ENCODE measurements around the gene SMIM10.
"Not testable (repeated sequence)": the region's sequence is repeated elsewhere in the genome, so short reads cannot be mapped to it uniquely, and the experiment has no call there.

The SMIM10 gene

DNA sequence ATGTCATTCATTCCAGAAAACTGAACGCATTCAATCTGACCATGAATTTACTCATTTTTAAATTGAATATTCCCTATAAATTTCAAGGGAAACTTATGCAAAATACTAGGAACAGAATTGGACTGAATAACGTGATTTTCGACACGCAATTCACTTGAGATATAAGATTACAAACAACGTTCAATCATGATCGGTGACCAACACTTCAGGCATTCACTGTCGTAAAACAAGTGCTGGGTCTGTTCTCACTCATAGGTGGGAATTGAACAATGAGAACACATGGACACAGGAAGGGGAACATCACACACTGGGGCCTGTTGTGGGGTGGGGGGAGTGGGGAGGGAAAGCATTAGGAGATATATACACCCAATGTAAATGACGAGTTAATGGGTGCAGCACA lies 29.1 kb downstream of the SMIM10 start:
- not testable (repeated sequence) for H4K8ac ChIP-seq (ENCODE audit: low read length); H2AK5ac ChIP-seq (ENCODE audit: low read length, severe bottlenecking); H3K23ac ChIP-seq (ENCODE audit: low read length in 2 of 2); H2AFZ ChIP-seq (ENCODE audit: low read depth, low read length); H2BK120ac ChIP-seq (ENCODE audit: low read depth, low read length); H3K14ac ChIP-seq (ENCODE audit: low read length in 2 of 2); H3K4me2 ChIP-seq (ENCODE audit: low read length, poor library complexity, severe bottlenecking); H3K27me3 ChIP-seq (ENCODE audit: control insufficient read depth in 1 of 2, insufficient read depth in 1 of 2, low read length in 2 of 2); H3K18ac ChIP-seq (ENCODE audit: low read depth in 1 of 2, low read length in 2 of 2); H2BK5ac ChIP-seq (ENCODE audit: low read depth, low read length, poor library complexity, severe bottlenecking); H3K27ac ChIP-seq (ENCODE audit: low read length, poor library complexity, severe bottlenecking); H4K91ac ChIP-seq (ENCODE audit: low read length); H3K9ac ChIP-seq (ENCODE audit: low read length); H2BK12ac ChIP-seq (ENCODE audit: low read length in 2 of 2); H3K79me1 ChIP-seq (replicated peaks; ENCODE audit: low read length, poor library complexity, severe bottlenecking); H3K9me3 ChIP-seq (ENCODE audit: control insufficient read depth, low read length); DNase-seq; H3K4me3 ChIP-seq (ENCODE audit: insufficient read depth in 1 of 2, low read depth in 1 of 2, low read length in 2 of 2); H3K4me1 ChIP-seq (ENCODE audit: control insufficient read depth, insufficient read depth, low read depth, low read length); H3K4ac ChIP-seq (ENCODE audit: low read depth in 1 of 2, low read length in 2 of 2); H3K36me3 ChIP-seq (ENCODE audit: control insufficient read depth in 1 of 2, insufficient read depth in 2 of 2, low read depth in 1 of 2, low read length in 2 of 2); H2BK15ac ChIP-seq (ENCODE audit: low read depth, poor library complexity, severe bottlenecking)
- 90% methylated on average over 7 of the region's 8 CpGs for WGBS

DNA sequence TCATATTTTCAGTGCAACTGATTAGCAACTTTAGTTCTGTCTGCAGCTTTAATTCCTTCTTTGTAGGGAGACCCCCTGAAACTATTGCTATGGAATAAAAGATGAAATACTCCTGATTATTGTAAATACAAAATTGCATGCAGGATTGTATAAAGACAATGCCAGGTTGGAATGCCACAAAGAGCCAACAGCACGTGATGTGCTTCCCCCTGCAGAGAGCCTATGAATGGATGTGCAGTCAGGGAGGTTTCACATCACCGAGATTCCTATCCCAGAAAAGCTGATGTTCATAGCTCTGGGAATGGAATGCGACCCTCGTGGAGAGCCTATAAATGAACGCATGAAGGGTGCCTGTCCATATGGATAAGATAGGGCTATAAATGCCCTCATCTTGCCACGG lies 33.0 kb downstream of the SMIM10 start:
- H4K8ac ChIP-seq (ENCODE audit: low read length); H3K23ac ChIP-seq (ENCODE audit: low read length in 2 of 2); H3K27ac ChIP-seq (ENCODE audit: low read length, poor library complexity, severe bottlenecking); H3K14ac ChIP-seq (ENCODE audit: low read length in 2 of 2); H3K27me3 ChIP-seq (ENCODE audit: control insufficient read depth in 1 of 2, insufficient read depth in 1 of 2, low read length in 2 of 2); H3K4ac ChIP-seq (ENCODE audit: low read depth in 1 of 2, low read length in 2 of 2); H3K18ac ChIP-seq (ENCODE audit: low read depth in 1 of 2, low read length in 2 of 2); H4K91ac ChIP-seq (ENCODE audit: low read length); H3K4me2 ChIP-seq (ENCODE audit: low read length, poor library complexity, severe bottlenecking); DNase-seq; H2BK5ac ChIP-seq (ENCODE audit: low read depth, low read length, poor library complexity, severe bottlenecking); H2BK12ac ChIP-seq (ENCODE audit: low read length in 2 of 2); H3K79me1 ChIP-seq (replicated peaks; ENCODE audit: low read length, poor library complexity, severe bottlenecking); H2AK5ac ChIP-seq (ENCODE audit: low read length, severe bottlenecking); H2AFZ ChIP-seq (ENCODE audit: low read depth, low read length); H3K36me3 ChIP-seq (ENCODE audit: control insufficient read depth in 1 of 2, insufficient read depth in 2 of 2, low read depth in 1 of 2, low read length in 2 of 2); H3K4me3 ChIP-seq (ENCODE audit: insufficient read depth in 1 of 2, low read depth in 1 of 2, low read length in 2 of 2); H2BK120ac ChIP-seq (ENCODE audit: low read depth, low read length); H3K9me3 ChIP-seq (ENCODE audit: control insufficient read depth, low read length); H3K9ac ChIP-seq (ENCODE audit: low read length); H3K4me1 ChIP-seq (ENCODE audit: control insufficient read depth, insufficient read depth, low read depth, low read length); H2BK15ac ChIP-seq (ENCODE audit: low read depth, poor library complexity, severe bottlenecking): not testable (repeated sequence)
- 76% methylated on average over 5 of the region's 6 CpGs for WGBS

DNA sequence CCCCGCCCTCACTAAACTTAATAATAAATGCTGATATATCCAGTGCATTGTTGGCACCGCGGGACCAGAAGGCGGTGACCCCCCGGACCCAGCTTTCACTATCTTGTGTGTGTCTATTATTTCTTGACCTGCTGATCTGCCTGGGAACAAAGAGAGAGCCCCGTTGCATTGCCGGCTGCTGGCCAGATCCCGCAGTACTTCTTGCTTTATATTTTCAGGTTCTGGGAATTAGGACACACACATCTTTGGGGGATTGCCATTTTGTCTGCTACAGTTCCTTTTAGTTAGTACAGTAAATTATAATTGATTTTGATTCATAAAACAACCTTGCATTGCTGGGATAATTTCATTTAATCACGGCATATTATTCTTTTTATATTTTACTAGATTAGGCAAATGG lies 33.7 kb downstream of the SMIM10 start:
- H3K79me1 ChIP-seq (replicated peaks; ENCODE audit: low read length, poor library complexity, severe bottlenecking) = no peaks in the 10 kb centered on the region
- H3K23ac ChIP-seq (ENCODE audit: low read length in 2 of 2) = no peak overlapping the region
- H3K36me3 ChIP-seq (ENCODE audit: control insufficient read depth in 1 of 2, insufficient read depth in 2 of 2, low read depth in 1 of 2, low read length in 2 of 2) = no peaks in the 10 kb centered on the region
- no peak overlapping the region for H2BK15ac ChIP-seq (ENCODE audit: low read depth, poor library complexity, severe bottlenecking)
- H3K14ac ChIP-seq (ENCODE audit: low read length in 2 of 2) = no peak overlapping the region
- H2AK5ac ChIP-seq (ENCODE audit: low read length, severe bottlenecking) = no peak overlapping the region
- H3K4me2 ChIP-seq (ENCODE audit: low read length, poor library complexity, severe bottlenecking) = no peak overlapping the region
- no peak overlapping the region for H2BK120ac ChIP-seq (ENCODE audit: low read depth, low read length)
- H2AFZ ChIP-seq (ENCODE audit: low read depth, low read length) = no peak overlapping the region
- H3K27ac ChIP-seq (ENCODE audit: low read length, poor library complexity, severe bottlenecking) = no peak overlapping the region
- no peak overlapping the region for H3K4ac ChIP-seq (ENCODE audit: low read depth in 1 of 2, low read length in 2 of 2)
- no peak overlapping the region for H3K18ac ChIP-seq (ENCODE audit: low read depth in 1 of 2, low read length in 2 of 2)
- H3K9me3 ChIP-seq (ENCODE audit: control insufficient read depth, low read length) = no peaks in the 10 kb centered on the region
- peaks cover 3% of the 10 kb centered on the region for H3K4me1 ChIP-seq (ENCODE audit: control insufficient read depth, insufficient read depth, low read depth, low read length)
- 88% methylated on average over 4 of the region's 9 CpGs for WGBS
- no peak overlapping the region for H2BK5ac ChIP-seq (ENCODE audit: low read depth, low read length, poor library complexity, severe bottlenecking)
- H3K9ac ChIP-seq (ENCODE audit: low read length) = no peak overlapping the region
- no peak overlapping the region for H4K91ac ChIP-seq (ENCODE audit: low read length)
- no peak for DNase-seq
- H4K8ac ChIP-seq (ENCODE audit: low read length) = no peak overlapping the region
- H2BK12ac ChIP-seq (ENCODE audit: low read length in 2 of 2) = no peak overlapping the region
- H3K4me3 ChIP-seq (ENCODE audit: insufficient read depth in 1 of 2, low read depth in 1 of 2, low read length in 2 of 2) = no peak overlapping the region
- H3K27me3 ChIP-seq (ENCODE audit: control insufficient read depth in 1 of 2, insufficient read depth in 1 of 2, low read length in 2 of 2) = no peaks in the 10 kb centered on the region

DNA sequence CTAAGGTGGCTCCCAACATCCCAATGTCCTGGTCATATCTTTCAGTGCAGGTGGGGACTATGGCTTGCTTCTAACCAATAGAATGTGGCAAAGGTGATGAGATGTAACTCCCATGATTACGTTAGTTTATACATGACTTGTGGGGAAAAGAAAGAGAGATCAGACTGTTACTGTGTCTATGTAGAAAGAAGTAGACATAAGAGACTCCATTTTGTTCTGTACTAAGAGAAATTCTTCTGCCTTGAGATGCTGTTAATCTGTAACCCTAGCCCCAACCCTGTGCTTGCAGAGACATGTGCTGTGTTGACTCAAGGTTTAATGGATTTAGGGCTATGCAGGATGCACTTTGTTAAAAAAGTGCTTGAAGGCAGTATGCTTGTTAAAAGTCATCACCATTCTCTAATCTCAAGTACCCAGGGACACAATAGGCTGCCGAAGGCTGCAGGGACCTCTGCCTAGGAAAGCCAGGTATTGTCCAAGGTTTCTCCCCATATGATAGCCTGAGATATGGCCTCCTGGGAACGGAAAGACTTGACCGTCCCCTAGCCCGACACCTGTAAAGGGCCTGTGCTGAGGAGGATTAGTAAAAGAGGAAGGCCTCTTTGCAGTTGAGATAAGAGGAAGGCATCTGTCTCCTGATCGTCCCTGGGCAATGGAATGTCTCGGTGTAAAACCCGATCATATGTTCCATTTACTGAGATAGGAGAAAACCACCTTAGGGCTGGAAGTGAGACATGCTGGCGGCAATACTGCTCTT lies 39.6 kb downstream of the SMIM10 start:
- not testable (repeated sequence) for H2AFZ ChIP-seq (ENCODE audit: low read depth, low read length); H3K23ac ChIP-seq (ENCODE audit: low read length in 2 of 2); H4K8ac ChIP-seq (ENCODE audit: low read length); H3K14ac ChIP-seq (ENCODE audit: low read length in 2 of 2); DNase-seq; H3K4me3 ChIP-seq (ENCODE audit: insufficient read depth in 1 of 2, low read depth in 1 of 2, low read length in 2 of 2); H2AK5ac ChIP-seq (ENCODE audit: low read length, severe bottlenecking); H3K4me2 ChIP-seq (ENCODE audit: low read length, poor library complexity, severe bottlenecking); H3K27me3 ChIP-seq (ENCODE audit: control insufficient read depth in 1 of 2, insufficient read depth in 1 of 2, low read length in 2 of 2); H3K18ac ChIP-seq (ENCODE audit: low read depth in 1 of 2, low read length in 2 of 2); H3K27ac ChIP-seq (ENCODE audit: low read length, poor library complexity, severe bottlenecking); H2BK12ac ChIP-seq (ENCODE audit: low read length in 2 of 2); H3K4ac ChIP-seq (ENCODE audit: low read depth in 1 of 2, low read length in 2 of 2); H2BK15ac ChIP-seq (ENCODE audit: low read depth, poor library complexity, severe bottlenecking); H2BK5ac ChIP-seq (ENCODE audit: low read depth, low read length, poor library complexity, severe bottlenecking); H2BK120ac ChIP-seq (ENCODE audit: low read depth, low read length); H3K9ac ChIP-seq (ENCODE audit: low read length); H3K4me1 ChIP-seq (ENCODE audit: control insufficient read depth, insufficient read depth, low read depth, low read length); H4K91ac ChIP-seq (ENCODE audit: low read length); H3K9me3 ChIP-seq (ENCODE audit: control insufficient read depth, low read length); H3K79me1 ChIP-seq (replicated peaks; ENCODE audit: low read length, poor library complexity, severe bottlenecking)
- WGBS = 83% methylated on average over 8 of the region's 9 CpGs
- peaks cover 0 to 23% of the 10 kb centered on the region in 2 experiments for H3K36me3 ChIP-seq (ENCODE audit: control insufficient read depth in 1 of 2, insufficient read depth in 2 of 2, low read depth in 1 of 2, low read length in 2 of 2)
